NCI-H748 (cell line): ENCODE data around the gene KIF11.
"Not testable (repeated sequence)": the region's sequence is repeated elsewhere in the genome, so short reads cannot be mapped to it uniquely, and the experiment has no call there.

ENCODE experiments used
- DNase-seq: peaks from one replicate; lab custom pipeline; 2025; ENCODE audit not compliant: unreplicated experiment; lab: John Stamatoyannopoulos, UW

KIF11 gene

GRCh38 chr10:92592761-92593618 is at the start of gene KIF11:
Gene KIF11 (plus strand): TSS chr10:92593130. CDS start chr10:92593376, 246 bp downstream.
- DNase-seq: peak; percentile 96

GRCh38 chr10:92544296-92544695 is 48.6 kb upstream of the KIF11 start:
- DNase-seq: no peak

- DNase-seq: no peak
Measured at GRCh38 chr10:92545556-92545955, 47.4 kb upstream of the KIF11 start.

GRCh38 chr10:92547676-92548075 is 45.3 kb upstream of the KIF11 start:
- DNase-seq: no peak

GRCh38 chr10:92550924-92551323 is 42.0 kb upstream of the KIF11 start:
- DNase-seq: no peak

- DNase-seq: no peak
Measured at GRCh38 chr10:92552310-92552709, 40.6 kb upstream of the KIF11 start.

GRCh38 chr10:92553959-92554358 is 39.0 kb upstream of the KIF11 start:
- no peak for DNase-seq

- no peak for DNase-seq
Measured at GRCh38 chr10:92559046-92559445, 33.9 kb upstream of the KIF11 start.

- no peak for DNase-seq
Measured at GRCh38 chr10:92562424-92562823, 30.5 kb upstream of the KIF11 start.

GRCh38 chr10:92567952-92568600 is 24.9 kb upstream of the KIF11 start:
- DNase-seq: no peak

GRCh38 chr10:92569071-92569470 is 23.9 kb upstream of the KIF11 start:
- no peak for DNase-seq

GRCh38 chr10:92569663-92570062 is 23.3 kb upstream of the KIF11 start:
- DNase-seq: not testable (repeated sequence)

GRCh38 chr10:92571649-92572048 is 21.3 kb upstream of the KIF11 start:
- DNase-seq: no peak

- no peak for DNase-seq
Measured at GRCh38 chr10:92572362-92573090, 20.4 kb upstream of the KIF11 start.

GRCh38 chr10:92573091-92573797 is 19.7 kb upstream of the KIF11 start:
- peak; percentile 37 for DNase-seq

- DNase-seq: peak; percentile 86
Measured at GRCh38 chr10:92573798-92574547, 19.0 kb upstream of the KIF11 start, which contains the start of gene IDE. Gene IDE (minus strand): TSS chr10:92574093. CDS start chr10:92574019, 74 bp downstream.

GRCh38 chr10:92574548-92575261 is 18.2 kb upstream of the KIF11 start:
- DNase-seq: peak; percentile 28

GRCh38 chr10:92575961-92576360 is 17.0 kb upstream of the KIF11 start:
- DNase-seq: no peak

- not testable (repeated sequence) for DNase-seq
Measured at GRCh38 chr10:92582347-92582746, 10.6 kb upstream of the KIF11 start.
